ENCODE measurements around the gene GPR39.

- no peak for TF ChIP-seq CTCF (conservative IDR thresholded peaks at IDR 0.05; ENCODE audit: low read depth, low read length)
- no peak for TF ChIP-seq EZH2 (IDR thresholded peaks at IDR 0.05; ENCODE audit: low read length, unreplicated experiment)
These were observed 263.9 kb downstream of the GPR39 start for GRCh38 chr2:132680544-132680943.

Data from PC-3 (cell line).